Activated T-cell treated with anti-CD3 and anti-CD28 coated beads, Interleukin-2, amount 50 U/mL, for 4 hours (primary cell): ENCODE data around the gene SERPINF2. TPM values are rescaled to one million over a fixed set of nuclear protein-coding genes. Genes with fewer than 3 reads are reported as not detected.
A peak's percentile ranks its signal among the peaks of the same experiment; 100 is the strongest.
"Not testable (repeated sequence)": the region's sequence is repeated elsewhere in the genome, so short reads cannot be mapped to it uniquely, and the experiment has no call there.

Experiments used
- ATAC-seq, 2 donors: fragments of 200-7000 bp; cut with Tn5 transposase; one replicate each; pipeline ENCODE4 v1.10.0; 2021
- DNase-seq: peaks from one replicate; pipeline ENCODE4 v3.0.0-alpha.2; 2020
- H3K27me3 Mint-ChIP-seq: one replicate; pipeline ENCODE4 v1.8.0; 2021; ENCODE audit warnings: low read depth, mixed read lengths
- H3K36me3 Mint-ChIP-seq: one replicate; pipeline ENCODE4 v1.8.0; 2022; ENCODE audit warnings: mixed read lengths; ENCODE audit not compliant: insufficient read depth
- H3K4me1 Mint-ChIP-seq: one replicate; pipeline ENCODE4 v1.8.0; 2021; ENCODE audit warnings: low read depth, mixed read lengths
- H3K4me3 Mint-ChIP-seq: one replicate; pipeline ENCODE4 v1.8.0; 2021; ENCODE audit warnings: mild to moderate bottlenecking, moderate library complexity, mixed read lengths
- H3K9me3 Mint-ChIP-seq: one replicate; pipeline ENCODE4 v1.8.0; 2021; ENCODE audit warnings: mixed read lengths
- total RNA-seq, 3 donors: library from RNA; stranded (reverse); gene quantifications; one replicate each; pipeline ENCODE4 v1.2.1, GENCODE V29; 2021

Gene SERPINF2
- total RNA-seq, 3 donors from 2014 or later, result 0.45 to 0.60 (median 0.56) TPM

DNA sequence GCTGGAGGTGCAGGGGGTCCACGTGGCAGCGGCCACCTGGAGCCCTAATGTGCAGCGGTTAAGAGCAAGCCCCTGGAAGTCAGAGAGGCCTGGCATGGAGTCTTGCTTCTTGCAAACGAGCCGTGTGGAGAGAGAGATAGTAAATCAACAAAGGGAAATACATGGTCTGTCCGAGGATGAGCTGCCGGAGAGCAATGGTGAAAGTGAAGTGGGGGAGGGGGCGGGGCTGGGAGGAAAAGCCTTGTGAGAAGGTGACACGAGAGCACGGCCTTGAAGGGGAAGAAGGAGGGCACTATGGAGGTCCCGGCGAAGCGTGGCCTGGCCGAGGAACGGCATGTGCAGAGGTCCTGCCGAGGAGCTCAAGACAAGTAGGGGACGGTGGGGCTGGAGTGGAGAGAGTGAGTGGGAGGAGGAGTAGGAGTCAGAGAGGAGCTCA lies 13.2 kb downstream of the SERPINF2 start:
- no peaks in the 10 kb centered on the region for H3K36me3 Mint-ChIP-seq
- DNase-seq (no peak), ATAC-seq (no peak)
- no peak overlapping the region for H3K4me3 Mint-ChIP-seq
- H3K4me1 Mint-ChIP-seq, result no peaks in the 10 kb centered on the region
- no peaks in the 10 kb centered on the region for H3K9me3 Mint-ChIP-seq
- H3K27me3 Mint-ChIP-seq, result no peaks in the 10 kb centered on the region

GRCh38 chr17:1758807-1759206 lies 16.1 kb downstream of the SERPINF2 start:
- no peaks in the 10 kb centered on the region for H3K9me3 Mint-ChIP-seq
- ATAC-seq (no peak), DNase-seq (no peak)
- H3K4me3 Mint-ChIP-seq, result peak overlapping the region; percentile 2
- H3K27me3 Mint-ChIP-seq, result no peaks in the 10 kb centered on the region
- H3K36me3 Mint-ChIP-seq, result no peaks in the 10 kb centered on the region
- peaks cover 22% of the 10 kb centered on the region for H3K4me1 Mint-ChIP-seq

GRCh38 chr17:1759529-1759928 lies 16.9 kb downstream of the SERPINF2 start:
- Mint-ChIP-seq H3K36me3 (no peaks in the 10 kb centered on the region), H3K4me3 (no peak overlapping the region)

GRCh38 chr17:1762233-1762900 lies 19.7 kb downstream of the SERPINF2 start:
- Mint-ChIP-seq H3K4me3 (no peak overlapping the region), H3K36me3 (no peaks in the 10 kb centered on the region), H3K4me1 (peaks cover 32% of the 10 kb centered on the region), H3K9me3 (no peaks in the 10 kb centered on the region), H3K27me3 (no peaks in the 10 kb centered on the region)
- DNase-seq (no peak), ATAC-seq (no peak)

More at GRCh38 chr17:1759529-1759928, 16.9 kb downstream of the SERPINF2 start:
- DNase-seq, result no peak
- ATAC-seq, result no peak
- Mint-ChIP-seq H3K4me1 (peaks cover 29% of the 10 kb centered on the region), H3K27me3 (no peaks in the 10 kb centered on the region), H3K9me3 (no peaks in the 10 kb centered on the region)

DNA sequence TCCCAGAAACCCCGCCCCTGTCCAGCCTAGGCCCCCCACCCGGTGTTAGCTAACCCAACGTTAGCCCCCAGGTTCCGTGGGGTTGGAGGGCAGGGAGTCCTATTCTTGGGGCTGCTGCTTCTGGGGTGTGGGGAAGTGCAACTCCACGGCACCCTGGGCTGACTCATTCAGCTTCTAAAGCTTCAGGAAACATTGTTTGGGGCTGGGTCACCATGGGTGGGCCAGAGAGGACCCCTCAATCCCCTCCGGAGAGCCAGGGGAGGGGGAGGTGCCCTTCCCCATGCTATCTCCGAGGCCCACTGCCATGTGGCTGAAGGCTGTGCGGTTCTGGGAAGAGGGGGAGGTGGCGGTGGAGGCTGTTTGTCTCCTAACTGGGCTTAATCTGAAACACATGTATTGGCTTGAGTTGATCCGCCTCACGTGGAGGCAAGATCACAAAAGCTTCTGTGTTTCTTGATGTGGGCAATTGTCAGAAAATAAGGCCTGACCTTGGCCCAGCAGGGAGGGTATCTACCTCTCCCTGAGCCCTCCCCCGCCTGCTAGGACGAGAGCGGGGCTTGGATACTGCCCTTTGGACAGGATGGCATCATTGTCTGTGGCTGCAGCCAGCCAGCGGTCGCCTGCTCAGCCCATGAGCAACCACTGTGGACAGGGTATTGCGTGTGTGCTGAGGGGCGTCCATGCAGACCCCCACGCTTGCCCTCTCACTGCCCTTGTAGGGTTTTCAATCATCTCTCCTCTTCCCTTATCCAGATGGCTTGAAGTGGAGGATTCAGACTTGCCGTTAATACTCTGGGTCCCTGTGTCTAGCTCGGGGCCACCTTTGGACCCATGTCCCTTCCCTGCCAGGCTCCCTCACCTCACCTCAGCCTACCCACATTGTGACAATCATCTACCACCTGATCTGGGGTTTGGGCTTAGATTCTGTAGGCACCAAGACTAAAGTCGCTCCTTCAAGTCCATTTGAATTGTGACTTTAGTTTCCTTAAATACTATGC lies 20.5 kb downstream of the SERPINF2 start:
- ATAC-seq, result peak; percentile 29 to 56
- Mint-ChIP-seq H3K4me3 (no peak overlapping the region), H3K36me3 (no peaks in the 10 kb centered on the region), H3K9me3 (no peaks in the 10 kb centered on the region), H3K4me1 (peaks cover 34% of the 10 kb centered on the region), H3K27me3 (no peaks in the 10 kb centered on the region)
- DNase-seq, result no peak

DNA sequence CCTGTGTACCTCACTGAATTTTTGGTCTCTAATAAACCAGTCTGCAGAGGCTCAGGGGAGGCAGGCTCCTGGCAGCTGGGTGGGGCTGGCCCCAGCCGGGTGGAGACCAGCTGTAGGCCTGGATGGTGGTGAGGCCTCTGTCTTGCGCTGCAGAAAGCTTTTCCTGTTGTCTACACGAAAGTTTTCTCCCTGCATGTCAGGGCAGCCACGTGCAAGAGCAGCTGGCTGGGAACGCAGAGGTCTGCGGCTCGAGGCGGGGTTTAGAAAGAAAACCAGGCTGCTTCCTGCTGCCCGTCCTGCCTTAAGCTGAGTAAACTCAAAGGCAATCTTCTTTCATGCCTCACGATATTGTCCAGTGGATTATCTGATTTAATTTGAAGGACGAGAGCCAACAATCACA lies 21.6 kb downstream of the SERPINF2 start:
- ATAC-seq (peak; percentile 72 to 75), DNase-seq (peak; percentile 40)
- H3K4me1 Mint-ChIP-seq, result peaks cover 35% of the 10 kb centered on the region
- no peaks in the 10 kb centered on the region for H3K9me3 Mint-ChIP-seq
- H3K27me3 Mint-ChIP-seq, result no peaks in the 10 kb centered on the region
- peak overlapping the region; percentile 2 for H3K4me3 Mint-ChIP-seq
- H3K36me3 Mint-ChIP-seq, result no peaks in the 10 kb centered on the region

DNA sequence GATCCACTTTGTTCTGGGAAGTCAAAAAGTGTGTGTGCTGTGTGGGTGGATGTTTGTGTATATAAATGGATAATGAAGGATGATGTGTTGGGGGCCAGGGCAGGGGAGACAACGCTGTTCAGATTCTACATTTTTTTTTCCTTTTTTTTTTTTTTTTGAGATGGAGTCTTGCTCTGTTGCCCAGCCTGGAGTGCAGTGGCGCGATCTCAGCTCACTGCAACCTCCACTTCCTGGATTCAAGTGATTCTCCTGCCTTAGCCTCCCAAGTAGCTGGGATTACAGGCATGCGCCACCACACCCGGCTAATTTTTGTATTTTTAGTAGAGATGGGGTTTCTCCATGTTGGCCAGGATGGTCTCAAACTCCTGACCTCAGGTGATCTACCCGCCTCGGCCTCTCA lies 22.0 kb downstream of the SERPINF2 start:
- H3K9me3 Mint-ChIP-seq, H3K4me3 Mint-ChIP-seq, ATAC-seq, H3K36me3 Mint-ChIP-seq, H3K27me3 Mint-ChIP-seq, DNase-seq: not testable (repeated sequence)
- H3K4me1 Mint-ChIP-seq, result peaks cover 39% of the 10 kb centered on the region

DNA sequence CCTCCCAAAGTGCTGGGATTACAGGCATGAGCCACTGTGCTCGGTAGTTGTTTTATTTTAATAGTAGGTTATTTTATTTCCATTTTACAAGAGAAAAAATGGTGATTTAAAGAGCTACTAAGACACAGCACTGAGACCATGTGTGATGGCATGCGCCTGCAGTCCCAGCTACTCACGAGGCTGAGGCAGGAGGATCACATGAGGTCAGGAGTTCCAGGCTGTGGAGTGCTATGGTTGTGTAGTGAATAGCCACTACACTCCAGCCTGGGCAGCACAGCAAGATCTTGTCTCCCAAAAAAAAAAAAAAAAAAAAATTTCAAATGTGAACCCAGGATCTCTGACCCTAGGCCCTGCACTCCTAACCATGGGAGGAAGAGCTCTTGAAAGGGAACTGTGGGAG lies 22.9 kb downstream of the SERPINF2 start:
- no peak overlapping the region for H3K4me3 Mint-ChIP-seq
- peaks cover 42% of the 10 kb centered on the region for H3K4me1 Mint-ChIP-seq
- DNase-seq (no peak), ATAC-seq (no peak)
- no peaks in the 10 kb centered on the region for H3K27me3 Mint-ChIP-seq
- H3K9me3 Mint-ChIP-seq, result no peaks in the 10 kb centered on the region
- no peaks in the 10 kb centered on the region for H3K36me3 Mint-ChIP-seq

- peaks cover 40% of the 10 kb centered on the region for H3K4me1 Mint-ChIP-seq
- ATAC-seq (no peak), DNase-seq (no peak)
- H3K4me3 Mint-ChIP-seq, result no peak overlapping the region
- H3K9me3 Mint-ChIP-seq, result no peaks in the 10 kb centered on the region
- H3K36me3 Mint-ChIP-seq, result no peaks in the 10 kb centered on the region
- H3K27me3 Mint-ChIP-seq, result no peaks in the 10 kb centered on the region
Observed at GRCh38 chr17:1766382-1767135, 23.9 kb downstream of the SERPINF2 start.

DNA sequence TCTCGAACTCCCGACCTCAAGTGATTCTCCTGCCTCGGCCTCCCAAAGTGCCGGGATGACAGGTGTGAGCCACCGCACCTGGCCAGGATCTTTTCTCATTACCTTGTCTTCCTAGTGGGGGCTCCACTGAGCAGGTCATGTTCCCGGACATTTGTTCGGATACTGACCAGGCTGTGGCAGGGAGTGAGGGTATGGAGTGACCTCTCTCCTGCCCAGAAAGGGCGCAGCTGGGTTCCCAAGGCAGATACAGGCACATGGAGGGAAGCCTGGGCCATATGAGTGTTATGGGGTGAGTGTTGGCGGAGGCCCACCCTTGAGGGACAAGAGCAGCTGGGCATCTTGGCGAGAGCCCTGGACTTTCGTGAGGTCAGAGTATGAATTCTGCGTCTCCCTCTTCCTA lies 24.7 kb downstream of the SERPINF2 start:
- Mint-ChIP-seq H3K4me1 (peaks cover 36% of the 10 kb centered on the region), H3K27me3 (no peaks in the 10 kb centered on the region), H3K9me3 (no peaks in the 10 kb centered on the region), H3K36me3 (no peaks in the 10 kb centered on the region), H3K4me3 (no peak overlapping the region)
- DNase-seq (no peak), ATAC-seq (no peak)

DNA sequence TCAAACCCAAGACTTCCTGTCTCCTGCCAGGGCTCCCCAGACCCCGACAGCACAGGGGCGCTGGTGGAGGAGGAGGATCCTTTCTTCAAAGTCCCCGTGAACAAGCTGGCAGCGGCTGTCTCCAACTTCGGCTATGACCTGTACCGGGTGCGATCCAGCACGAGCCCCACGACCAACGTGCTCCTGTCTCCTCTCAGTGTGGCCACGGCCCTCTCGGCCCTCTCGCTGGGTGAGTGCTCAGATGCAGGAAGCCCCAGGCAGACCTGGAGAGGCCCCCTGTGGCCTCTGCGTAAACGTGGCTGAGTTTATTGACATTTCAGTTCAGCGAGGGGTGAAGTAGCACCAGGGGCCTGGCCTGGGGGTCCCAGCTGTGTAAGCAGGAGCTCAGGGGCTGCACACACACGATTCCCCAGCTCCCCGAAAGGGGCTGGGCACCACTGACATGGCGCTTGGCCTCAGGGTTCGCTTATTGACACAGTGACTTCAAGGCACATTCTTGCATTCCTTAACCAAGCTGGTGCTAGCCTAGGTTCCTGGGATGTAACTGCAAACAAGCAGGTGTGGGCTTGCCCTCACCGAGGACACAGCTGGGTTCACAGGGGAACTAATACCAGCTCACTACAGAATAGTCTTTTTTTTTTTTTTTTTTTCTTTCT lies 27.3 kb downstream of the SERPINF2 start:
- ATAC-seq, result peak; percentile 51
- H3K27me3 Mint-ChIP-seq, result no peaks in the 10 kb centered on the region
- peaks cover 3% of the 10 kb centered on the region for H3K36me3 Mint-ChIP-seq
- no peaks in the 10 kb centered on the region for H3K9me3 Mint-ChIP-seq
- no peak overlapping the region for H3K4me3 Mint-ChIP-seq
- H3K4me1 Mint-ChIP-seq, result peaks cover 15% of the 10 kb centered on the region
- DNase-seq, result no peak

DNA sequence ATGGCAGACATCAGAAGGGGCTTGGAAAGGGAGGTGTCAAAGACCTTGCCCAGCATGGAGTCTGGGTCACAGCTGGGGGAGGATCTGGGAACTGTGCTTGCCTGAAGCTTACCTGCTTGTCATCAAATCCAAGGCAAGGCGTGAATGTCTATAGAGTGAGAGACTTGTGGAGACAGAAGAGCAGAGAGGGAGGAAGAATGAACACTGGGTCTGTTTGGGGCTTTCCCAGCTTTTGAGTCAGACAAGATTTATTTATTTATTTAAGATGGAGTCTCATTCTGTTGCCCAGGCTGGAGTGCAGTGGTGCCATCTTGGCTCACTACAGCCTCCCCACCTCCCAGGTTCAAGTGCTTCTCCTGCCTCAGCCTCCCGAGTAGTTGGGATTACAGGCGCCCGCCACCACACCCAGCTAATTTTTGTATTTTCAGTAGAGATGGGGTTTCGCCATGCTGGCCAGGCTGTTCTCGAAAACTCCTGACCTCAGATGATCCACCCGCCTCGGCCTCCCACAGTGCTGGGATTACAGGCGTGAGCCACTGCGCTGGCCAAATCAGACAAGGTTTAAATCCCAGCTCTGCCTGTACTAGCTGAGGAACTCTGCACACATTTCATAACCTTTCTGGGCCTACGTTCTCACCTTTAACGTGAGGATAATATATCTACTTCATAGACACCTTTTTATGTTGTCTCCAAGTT lies 30.5 kb downstream of the SERPINF2 start:
- H3K4me3 Mint-ChIP-seq, H3K27me3 Mint-ChIP-seq, H3K36me3 Mint-ChIP-seq, H3K9me3 Mint-ChIP-seq, DNase-seq: not testable (repeated sequence)
- ATAC-seq, result peak; percentile 46 to 53
- peaks cover 12% of the 10 kb centered on the region for H3K4me1 Mint-ChIP-seq

DNA sequence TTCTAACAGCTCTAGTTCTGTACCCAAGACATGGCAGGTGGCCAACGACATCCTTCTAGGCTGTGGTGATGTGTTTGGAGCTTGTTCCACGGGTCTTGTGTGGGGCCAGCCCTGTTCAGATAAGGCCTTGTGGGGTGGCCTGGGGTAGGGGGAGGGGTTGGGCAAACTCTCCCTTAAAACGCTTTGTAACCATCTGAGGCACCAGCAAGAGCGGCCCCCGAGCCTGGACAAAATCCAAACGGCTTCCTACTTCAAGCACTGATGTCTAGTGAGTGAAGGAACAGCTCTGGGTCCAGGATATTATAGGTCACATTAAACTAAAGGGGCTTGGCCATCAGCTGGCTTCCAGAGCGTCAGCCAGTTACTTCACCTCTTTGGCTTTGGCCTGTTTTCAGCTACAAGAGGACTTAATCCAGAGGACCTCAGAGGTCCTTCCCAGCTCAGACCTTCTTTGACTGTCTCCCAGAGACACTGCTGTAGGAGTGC lies 31.1 kb downstream of the SERPINF2 start:
- DNase-seq, result no peak
- peaks cover 12% of the 10 kb centered on the region for H3K4me1 Mint-ChIP-seq

More for the DNA sequence above, 31.1 kb downstream of the SERPINF2 start:
- ATAC-seq, result no peak
- H3K9me3 Mint-ChIP-seq, result no peaks in the 10 kb centered on the region
- H3K27me3 Mint-ChIP-seq, result no peaks in the 10 kb centered on the region
- peaks cover 4% of the 10 kb centered on the region for H3K36me3 Mint-ChIP-seq
- no peak overlapping the region for H3K4me3 Mint-ChIP-seq
